ENCODE results near the gene UQCRC1. TPM values are rescaled to one million over a fixed set of nuclear protein-coding genes. Genes with fewer than 3 reads are reported as not detected.

Gene UQCRC1
- total RNA-seq, 4 donors from 2014 or later: 579 to 974 (median 655) TPM

- no peaks in the 10 kb centered on the region for H3K27me3 ChIP-seq
- in situ Hi-C loops (cut with MboI; ENCODE audit: low pct_ligation_motif_present in 1 of 4, low pct_unique_long_range_greater_than_20kb in 1 of 4, low sequenced_read_pairs in 3 of 4) (no loop called here), intact Hi-C loops (cut with DNase I; ENCODE audit: low total_unique reads) (no loop called here)
- DNase-seq: no peak
- H3K27ac ChIP-seq: no peak overlapping the region
- no peaks in the 10 kb centered on the region for H3K4me1 ChIP-seq
- TF ChIP-seq CTCF (IDR thresholded peaks at IDR 0.05): no peak
- TF ChIP-seq POLR2AphosphoS5 (IDR thresholded peaks at IDR 0.05): no peak
- TF ChIP-seq POLR2A (IDR thresholded peaks at IDR 0.05): no peak
- no peak for TF ChIP-seq EP300 (IDR thresholded peaks at IDR 0.05; ENCODE audit: low read depth)
- no peaks in the 10 kb centered on the region for H3K9me3 ChIP-seq
- no peaks in the 10 kb centered on the region for H3K36me3 ChIP-seq
- WGBS, 2 donors (ENCODE audit: low coverage in 1 of 2): 85% methylated on average over 14 of the region's 14 CpGs; no CpG with 5 or more reads in 1 of the 2 donors
- no peak overlapping the region for H3K4me3 ChIP-seq
Measured at GRCh38 chr3:48581621-48582481, 27.6 kb downstream of the UQCRC1 start.

GRCh38 chr3:48576647-48577046, 32.8 kb downstream of the UQCRC1 start:
- no peaks in the 10 kb centered on the region for H3K9me3 ChIP-seq
- no peaks in the 10 kb centered on the region for H3K4me1 ChIP-seq
- H3K27ac ChIP-seq: no peak overlapping the region
- in situ Hi-C loops (cut with MboI; ENCODE audit: low pct_ligation_motif_present in 1 of 4, low pct_unique_long_range_greater_than_20kb in 1 of 4, low sequenced_read_pairs in 3 of 4): no loop called here
- WGBS, 2 donors (ENCODE audit: low coverage in 1 of 2): 75% methylated on average over 2 of the region's 4 CpGs; no CpG with 5 or more reads in 1 of the 2 donors
- intact Hi-C loops (cut with DNase I; ENCODE audit: low total_unique reads): no loop called here
- DNase-seq: no peak
- H3K4me3 ChIP-seq: no peak overlapping the region
- TF ChIP-seq EP300 (IDR thresholded peaks at IDR 0.05; ENCODE audit: low read depth) (no peak), CTCF (IDR thresholded peaks at IDR 0.05) (no peak), POLR2AphosphoS5 (IDR thresholded peaks at IDR 0.05) (no peak), POLR2A (IDR thresholded peaks at IDR 0.05) (no peak)
- no peaks in the 10 kb centered on the region for H3K36me3 ChIP-seq
- no peaks in the 10 kb centered on the region for H3K27me3 ChIP-seq

GRCh38 chr3:48575366-48575765, 34.1 kb downstream of the UQCRC1 start:
- Histone ChIP-seq H3K4me1 (no peaks in the 10 kb centered on the region), H3K27me3 (no peaks in the 10 kb centered on the region), H3K36me3 (no peaks in the 10 kb centered on the region), H3K27ac (no peak overlapping the region), H3K4me3 (no peak overlapping the region), H3K9me3 (no peaks in the 10 kb centered on the region)
- in situ Hi-C loops (cut with MboI; ENCODE audit: low pct_ligation_motif_present in 1 of 4, low pct_unique_long_range_greater_than_20kb in 1 of 4, low sequenced_read_pairs in 3 of 4): no loop called here
- intact Hi-C loops (cut with DNase I; ENCODE audit: low total_unique reads): no loop called here
- WGBS, 2 donors (ENCODE audit: low coverage in 1 of 2): 91% methylated on average over 17 of the region's 17 CpGs; no CpG with 5 or more reads in 1 of the 2 donors
- TF ChIP-seq POLR2A (IDR thresholded peaks at IDR 0.05) (no peak), EP300 (IDR thresholded peaks at IDR 0.05; ENCODE audit: low read depth) (no peak), POLR2AphosphoS5 (IDR thresholded peaks at IDR 0.05) (no peak), CTCF (IDR thresholded peaks at IDR 0.05) (no peak)
- no peak for DNase-seq

- WGBS, 2 donors (ENCODE audit: low coverage in 1 of 2): 93% methylated on average over 10 of the region's 10 CpGs; no CpG with 5 or more reads in 1 of the 2 donors
- TF ChIP-seq POLR2AphosphoS5 (IDR thresholded peaks at IDR 0.05) (no peak), POLR2A (IDR thresholded peaks at IDR 0.05) (no peak), CTCF (IDR thresholded peaks at IDR 0.05) (no peak), EP300 (IDR thresholded peaks at IDR 0.05; ENCODE audit: low read depth) (no peak)
- Histone ChIP-seq H3K4me3 (no peak overlapping the region), H3K4me1 (no peaks in the 10 kb centered on the region), H3K9me3 (no peaks in the 10 kb centered on the region), H3K27me3 (no peaks in the 10 kb centered on the region), H3K27ac (no peak overlapping the region), H3K36me3 (no peaks in the 10 kb centered on the region)
- intact Hi-C loops (cut with DNase I; ENCODE audit: low total_unique reads): no loop called here
- DNase-seq: no peak
- in situ Hi-C loops (cut with MboI; ENCODE audit: low pct_ligation_motif_present in 1 of 4, low pct_unique_long_range_greater_than_20kb in 1 of 4, low sequenced_read_pairs in 3 of 4): no loop called here
Measured at GRCh38 chr3:48573973-48574585, 35.4 kb downstream of the UQCRC1 start.
